GM19099 (cell line): ENCODE data around the gene PTPN11.

ENCODE experiments used
- POLR2A ChIP-seq: IDR thresholded peaks from 3 replicates; pipeline ENCODE4 v1.6.1; 2011; ENCODE audit warnings: low read depth; ENCODE audit not compliant: insufficient read length; ENCODE audit errors: extremely low read depth

Gene PTPN11

GRCh38 chr12:112540021-112540420 is 121.3 kb downstream of the PTPN11 start:
- no peak for TF ChIP-seq POLR2A

GRCh38 chr12:112543751-112544150 is 125.0 kb downstream of the PTPN11 start:
- no peak for TF ChIP-seq POLR2A

GRCh38 chr12:112546339-112546738 is 127.6 kb downstream of the PTPN11 start:
- TF ChIP-seq POLR2A, result no peak

- TF ChIP-seq POLR2A, result no peak
Observed at GRCh38 chr12:112546996-112547395, 128.2 kb downstream of the PTPN11 start.

GRCh38 chr12:112549031-112549430 is 130.3 kb downstream of the PTPN11 start:
- no peak for TF ChIP-seq POLR2A

- no peak for TF ChIP-seq POLR2A
Observed at GRCh38 chr12:112551681-112552080, 132.9 kb downstream of the PTPN11 start.

- no peak for TF ChIP-seq POLR2A
Observed at GRCh38 chr12:112555621-112556233, 137.0 kb downstream of the PTPN11 start.

- no peak for TF ChIP-seq POLR2A
Observed at GRCh38 chr12:112557951-112558630, 139.3 kb downstream of the PTPN11 start.
